Testis (tissue), 3 donors: ENCODE measurements around the gene PDZK1IP1. TPM values are rescaled to one million over a fixed set of nuclear protein-coding genes. Genes with fewer than 3 reads are reported as not detected.
"Not testable (repeated sequence)": the region's sequence is repeated elsewhere in the genome, so short reads cannot be mapped to it uniquely, and the experiment has no call there.

ENCODE experiments used
- DNase-seq: peaks from one replicate; pipeline ENCODE4 v3.0.0-alpha.2; 2019
- H3K27ac ChIP-seq, 2 donors: fragments of 200-600 bp; sonication (generic); one replicate each; pipeline ENCODE4 v1.5.1; 2019
- H3K27me3 ChIP-seq: fragments of 200-600 bp; sonication (generic); one replicate; pipeline ENCODE4 v1.5.1; 2019
- H3K36me3 ChIP-seq: fragments of 200-600 bp; sonication (generic); one replicate; pipeline ENCODE4 v1.5.1; 2017; ENCODE audit warnings: low read depth; ENCODE audit errors: missing control alignments
- H3K4me1 ChIP-seq: fragments of 200-600 bp; sonication (generic); one replicate; pipeline ENCODE4 v1.5.1; 2019
- H3K4me3 ChIP-seq, 2 donors: fragments of 200-600 bp; sonication (generic); one replicate each; pipeline ENCODE4 v1.5.1; 2017 to 2019
- H3K9me3 ChIP-seq: fragments of 200-600 bp; sonication (generic); one replicate; pipeline ENCODE4 v1.5.1; 2017
- POLR2A ChIP-seq: fragments of 450-650 bp; IDR thresholded peaks from one replicate; pipeline ENCODE4 v1.6.1; 2017; ENCODE audit warnings: antibody characterized with exemption, mild to moderate bottlenecking, moderate library complexity
- WGBS, 2 donors: methylation state at CpG; one replicate each; pipeline ENCODE4 v1.1.5; 2018; 5-methylcytosine and 5-hydroxymethylcytosine counted together
- intact Hi-C: fragments of 100-400 bp; cut with DNase I; formaldehyde crosslinking; loops from one replicate; pipeline ENCODE4 v1.15.1; 2023; ENCODE audit warnings: low total_unique reads
- polyA plus RNA-seq: library from polyadenylated mRNA; stranded (reverse); fragments of 350-450 nt; fragmentation: Illumina TruSeq; extraction: RNeasy Lipid Tissue Mini Kit (QIAGEN cat#74804); gene quantifications from one replicate; pipeline ENCODE4 v1.2.3, GENCODE V29; 2014; ENCODE audit warnings: low read depth, low replicate concordance; ENCODE audit not compliant: insufficient read depth
- total RNA-seq, 2 donors: library from RNA; depleted of rRNA; stranded (reverse); fragments of >200 nt; gene quantifications; one replicate each; pipeline ENCODE4 v1.2.3, GENCODE V29; 2016
- TF ChIP-seq, protein P1 (sequence below), 3 experiments: fragments of 450-650 bp in 2 of 3; fragments of 200-600 bp in 1 of 3; sonication (generic) in 1 of 3; IDR thresholded peaks; one replicate each; pipeline ENCODE4 v1.5.1; 2016 to 2019; ENCODE audit warnings: antibody characterized with exemption in 3 of 3, mild to moderate bottlenecking in 2 of 3, moderate library complexity in 1 of 3

Gene PDZK1IP1
- total and polyA plus RNA-seq, 3 donors from 2014 or later: 1.5 to 13.9 (median 8.6) TPM

DNA sequence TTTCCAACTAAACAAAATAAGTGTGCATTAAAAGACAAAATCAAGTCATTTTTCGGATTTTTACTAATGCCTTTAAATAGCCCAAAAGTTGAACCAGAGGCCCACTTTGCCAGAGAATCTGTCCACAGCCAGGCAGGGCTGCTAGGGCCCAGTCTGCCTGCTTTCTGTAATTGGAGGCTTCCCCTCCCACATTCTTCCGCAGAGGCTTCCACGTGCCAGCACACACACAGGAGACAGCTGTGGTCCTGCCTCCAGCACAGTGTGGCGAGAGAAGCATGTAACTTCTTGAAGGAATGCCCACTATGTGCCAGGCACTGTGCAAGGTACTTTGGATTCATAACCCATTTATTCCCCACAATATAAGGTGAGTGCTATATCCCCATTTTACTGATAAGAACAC is 11.3 kb upstream of the PDZK1IP1 start:
- no peaks in the 10 kb centered on the region for H3K27me3 ChIP-seq
- H3K27ac ChIP-seq: no peak overlapping the region
- intact Hi-C loops: no loop called here
- H3K4me1 ChIP-seq: no peaks in the 10 kb centered on the region
- no peaks in the 10 kb centered on the region for H3K36me3 ChIP-seq
- DNase-seq: no peak
- no peaks in the 10 kb centered on the region for H3K9me3 ChIP-seq
- TF ChIP-seq, protein P1, sequence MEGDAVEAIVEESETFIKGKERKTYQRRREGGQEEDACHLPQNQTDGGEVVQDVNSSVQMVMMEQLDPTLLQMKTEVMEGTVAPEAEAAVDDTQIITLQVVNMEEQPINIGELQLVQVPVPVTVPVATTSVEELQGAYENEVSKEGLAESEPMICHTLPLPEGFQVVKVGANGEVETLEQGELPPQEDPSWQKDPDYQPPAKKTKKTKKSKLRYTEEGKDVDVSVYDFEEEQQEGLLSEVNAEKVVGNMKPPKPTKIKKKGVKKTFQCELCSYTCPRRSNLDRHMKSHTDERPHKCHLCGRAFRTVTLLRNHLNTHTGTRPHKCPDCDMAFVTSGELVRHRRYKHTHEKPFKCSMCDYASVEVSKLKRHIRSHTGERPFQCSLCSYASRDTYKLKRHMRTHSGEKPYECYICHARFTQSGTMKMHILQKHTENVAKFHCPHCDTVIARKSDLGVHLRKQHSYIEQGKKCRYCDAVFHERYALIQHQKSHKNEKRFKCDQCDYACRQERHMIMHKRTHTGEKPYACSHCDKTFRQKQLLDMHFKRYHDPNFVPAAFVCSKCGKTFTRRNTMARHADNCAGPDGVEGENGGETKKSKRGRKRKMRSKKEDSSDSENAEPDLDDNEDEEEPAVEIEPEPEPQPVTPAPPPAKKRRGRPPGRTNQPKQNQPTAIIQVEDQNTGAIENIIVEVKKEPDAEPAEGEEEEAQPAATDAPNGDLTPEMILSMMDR (IDR thresholded peaks at IDR 0.05): no peak
- TF ChIP-seq POLR2A: no peak
- H3K4me3 ChIP-seq: no peak overlapping the region
- WGBS, 2 donors: 34 to 43% methylated on average over 4 of the region's 4 CpGs

- Histone ChIP-seq H3K4me1 (no peaks in the 10 kb centered on the region), H3K27me3 (no peaks in the 10 kb centered on the region), H3K9me3 (no peaks in the 10 kb centered on the region), H3K27ac (no peak overlapping the region), H3K36me3 (no peaks in the 10 kb centered on the region), H3K4me3 (no peak overlapping the region)
- no peak for DNase-seq
- intact Hi-C loops: no loop called here
- TF ChIP-seq, protein P1 (IDR thresholded peaks at IDR 0.05): no peak
- no peak for TF ChIP-seq POLR2A
- 87 to 89% methylated on average over 4 of the region's 4 CpGs for WGBS, 2 donors
These were observed 8.4 kb upstream of the PDZK1IP1 start for GRCh38 chr1:47198214-47198613.

GRCh38 chr1:47196622-47197021 is 6.8 kb upstream of the PDZK1IP1 start:
- no peaks in the 10 kb centered on the region for H3K4me1 ChIP-seq
- no peaks in the 10 kb centered on the region for H3K9me3 ChIP-seq
- no peaks in the 10 kb centered on the region for H3K27me3 ChIP-seq
- H3K27ac ChIP-seq: no peak overlapping the region
- no peak overlapping the region for H3K4me3 ChIP-seq
- TF ChIP-seq POLR2A: no peak
- TF ChIP-seq, protein P1 (IDR thresholded peaks at IDR 0.05): no peak
- intact Hi-C loops: no loop called here
- H3K36me3 ChIP-seq: no peaks in the 10 kb centered on the region
- WGBS, 2 donors: 42 to 82% methylated on average over 2 to 3 of the region's 3 CpGs
- no peak for DNase-seq

GRCh38 chr1:47195981-47196380 is 6.1 kb upstream of the PDZK1IP1 start:
- DNase-seq, H3K27me3 ChIP-seq, H3K27ac ChIP-seq, H3K9me3 ChIP-seq, intact Hi-C loops, H3K36me3 ChIP-seq, H3K4me3 ChIP-seq, H3K4me1 ChIP-seq: not testable (repeated sequence)
- 85 to 88% methylated on average over 9 of the region's 9 CpGs for WGBS, 2 donors

DNA sequence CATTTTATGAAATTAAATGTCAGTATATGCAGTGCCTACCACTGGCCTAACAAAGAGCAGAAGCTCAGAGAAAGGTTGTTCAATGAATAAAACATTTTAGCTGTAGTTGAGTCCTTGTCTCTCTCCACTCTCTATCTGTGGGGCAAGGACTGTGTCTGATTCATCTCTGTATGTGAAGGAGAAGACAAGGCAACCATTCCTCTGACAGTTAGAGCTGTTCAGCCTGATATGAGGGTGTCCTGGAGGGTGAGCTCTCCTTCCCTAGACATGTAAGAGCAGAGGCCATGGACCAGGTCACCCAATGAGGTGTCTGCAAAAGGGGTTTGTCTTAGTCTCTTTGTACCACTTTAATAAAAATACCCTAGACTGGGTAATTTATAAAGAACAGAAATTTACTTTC is 4.5 kb upstream of the PDZK1IP1 start:
- Histone ChIP-seq H3K4me3 (no peak overlapping the region), H3K36me3 (no peaks in the 10 kb centered on the region), H3K27ac (no peak overlapping the region), H3K27me3 (no peaks in the 10 kb centered on the region), H3K9me3 (no peaks in the 10 kb centered on the region), H3K4me1 (no peaks in the 10 kb centered on the region)
- TF ChIP-seq, protein P1 (IDR thresholded peaks at IDR 0.05): no peak
- TF ChIP-seq POLR2A: no peak
- intact Hi-C loops: no loop called here
- no peak for DNase-seq

GRCh38 chr1:47193496-47193895 is 3.7 kb upstream of the PDZK1IP1 start:
- H3K4me1 ChIP-seq, intact Hi-C loops, H3K9me3 ChIP-seq, H3K36me3 ChIP-seq, H3K4me3 ChIP-seq, H3K27me3 ChIP-seq, H3K27ac ChIP-seq: not testable (repeated sequence)
- DNase-seq: peak; percentile 2
- 82 to 88% methylated on average over 10 of the region's 10 CpGs for WGBS, 2 donors
